Erythroblast (primary cell): ENCODE results near the gene NFU1.

ENCODE experiments used
- GATA1 ChIP-seq: IDR thresholded peaks from 2 replicates; pipeline ENCODE4 v1.6.1; 2011; ENCODE audit warnings: low read depth, mild to moderate bottlenecking, control low read depth, low read length, moderate library complexity
- POLR2A ChIP-seq: IDR thresholded peaks from 2 replicates; pipeline ENCODE4 v1.6.1; 2011; ENCODE audit warnings: mild to moderate bottlenecking, low read length

DNA sequence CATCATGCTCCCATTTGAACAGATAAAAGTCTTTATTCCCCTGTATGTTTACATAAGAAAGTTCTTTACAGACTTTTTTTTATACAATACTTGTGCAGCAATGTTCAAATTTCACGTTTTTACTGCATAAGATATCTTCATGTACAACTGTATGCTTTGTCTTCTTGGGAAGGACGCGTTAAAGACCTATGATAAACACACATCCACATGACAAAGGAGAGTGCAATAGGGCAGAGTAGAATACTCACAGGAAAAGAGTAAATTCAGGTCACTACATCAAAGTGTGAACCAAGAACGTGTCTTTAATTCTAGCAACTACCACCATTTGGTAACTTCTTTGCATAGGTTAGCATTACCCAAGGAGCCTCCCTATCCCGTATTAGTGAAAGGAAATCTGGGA, 33.7 kb upstream of the NFU1 start:
- TF ChIP-seq POLR2A = no peak
- no peak for TF ChIP-seq GATA1
